ENCODE data around the gene SLC22A12.

Gene SLC22A12

GRCh38 chr11:64564419-64564818 is 26.6 kb upstream of the SLC22A12 start:
- DNase-seq = no peak

GRCh38 chr11:64564947-64565889 is 25.8 kb upstream of the SLC22A12 start:
- DNase-seq = peak; percentile 89

GRCh38 chr11:64566042-64566914 is 24.7 kb upstream of the SLC22A12 start:
- DNase-seq = peak; percentile 61

- no peak for DNase-seq
Observed at GRCh38 chr11:64566915-64567891, 23.8 kb upstream of the SLC22A12 start.

- no peak for DNase-seq
Observed at GRCh38 chr11:64568041-64568571, 22.9 kb upstream of the SLC22A12 start.

- DNase-seq = no peak
Observed at GRCh38 chr11:64568584-64569140, 22.4 kb upstream of the SLC22A12 start.

- DNase-seq = no peak
Observed at GRCh38 chr11:64569300-64569970, 21.6 kb upstream of the SLC22A12 start.

- no peak for DNase-seq
Observed at GRCh38 chr11:64570341-64570740, 20.7 kb upstream of the SLC22A12 start.

GRCh38 chr11:64571050-64571409 is 20.0 kb upstream of the SLC22A12 start:
- DNase-seq = no peak

- no peak for DNase-seq
Observed at GRCh38 chr11:64571410-64572091, 19.5 kb upstream of the SLC22A12 start.

- no peak for DNase-seq
Observed at GRCh38 chr11:64572143-64572542, 18.9 kb upstream of the SLC22A12 start.

- no peak for DNase-seq
Observed at GRCh38 chr11:64577202-64577601, 13.8 kb upstream of the SLC22A12 start.

- DNase-seq = no peak
Observed at GRCh38 chr11:64580412-64580811, 10.6 kb upstream of the SLC22A12 start.

- DNase-seq = no peak
Observed at GRCh38 chr11:64581057-64581523, 9.9 kb upstream of the SLC22A12 start.

GRCh38 chr11:64582885-64583284 is 8.1 kb upstream of the SLC22A12 start:
- DNase-seq = no peak

GRCh38 chr11:64583296-64584262 is 7.4 kb upstream of the SLC22A12 start:
- no peak for DNase-seq

GRCh38 chr11:64585150-64585549 is 5.9 kb upstream of the SLC22A12 start:
- DNase-seq = no peak

GRCh38 chr11:64586366-64586765 is 4.7 kb upstream of the SLC22A12 start:
- DNase-seq = no peak

GRCh38 chr11:64588701-64589100 is 2.3 kb upstream of the SLC22A12 start:
- no peak for DNase-seq
